PC-9 (cell line): Measurements from ENCODE around the gene EIF3I. TPM values are rescaled to one million over a fixed set of nuclear protein-coding genes. Genes with fewer than 3 reads are reported as not detected.

ENCODE experiments used
- BruUV-seq: library from RNA; stranded (reverse); fragments of 400-500 nt; replicated peaks from 2 replicates; lab custom pipeline; 2021; lab: Mats Ljungman, UMichigan
- CTCF ChIA-PET: fragments of 300-600 bp; sonication (Branson Sonifier 250); formaldehyde crosslinking; loops from one replicate; lab custom pipeline; 2022; ENCODE audit warnings: antibody characterized with exemption; lab: Charles Lee
- POLR2A ChIA-PET: fragments of 300-600 bp; sonication (Branson Sonifier 250); formaldehyde crosslinking; loops from one replicate; lab custom pipeline; 2022; ENCODE audit warnings: antibody characterized with exemption; ENCODE audit not compliant: unreplicated experiment; lab: Charles Lee
- DNase-seq, 2 experiments: peaks; one replicate each; pipeline versions ENCODE4 v3.0.0 to v3.0.0-alpha.2; 2015 to 2022; ENCODE audit warnings: mixed read lengths in 1 of 2
- H2AFZ ChIP-seq: fragments of 200-600 bp; sonication (generic); 2 replicates; pipeline ENCODE4 v1.8.1; 2017; ENCODE audit warnings: antibody characterized with exemption
- H3F3A ChIP-seq: fragments of 200-600 bp; sonication (generic); 2 replicates; pipeline ENCODE4 v1.8.1; 2017; ENCODE audit warnings: antibody characterized with exemption, mild to moderate bottlenecking, low read depth; ENCODE audit not compliant: insufficient read depth
- H3K27ac ChIP-seq: fragments of 200-600 bp; sonication (generic); 2 replicates; pipeline ENCODE4 v1.6.1; 2016; ENCODE audit warnings: mixed run types
- H3K27me3 ChIP-seq: fragments of 200-600 bp; sonication (generic); 2 replicates; pipeline ENCODE4 v1.6.1; 2016; ENCODE audit warnings: low read depth, mixed run types; ENCODE audit not compliant: insufficient read depth
- H3K36me3 ChIP-seq: fragments of 200-600 bp; sonication (generic); 2 replicates; pipeline ENCODE4 v1.6.1; 2016; ENCODE audit warnings: low read depth, mixed run types
- H3K4me1 ChIP-seq: fragments of 200-600 bp; sonication (generic); replicated peaks from 2 replicates; pipeline ENCODE4 v1.6.1; 2016; ENCODE audit warnings: mixed run types; ENCODE audit not compliant: insufficient read depth
- H3K4me2 ChIP-seq: fragments of 200-600 bp; sonication (generic); 2 replicates; pipeline ENCODE4 v1.6.1; 2017; ENCODE audit warnings: mixed run types
- H3K4me3 ChIP-seq: fragments of 200-600 bp; sonication (generic); 2 replicates; pipeline ENCODE4 v1.6.1; 2016; ENCODE audit warnings: mixed run types
- H3K79me2 ChIP-seq: fragments of 200-600 bp; sonication (generic); 2 replicates; pipeline ENCODE4 v1.6.1; 2017; ENCODE audit warnings: low read depth, mixed run types
- H3K9me2 ChIP-seq: fragments of 200-600 bp; sonication (generic); 2 replicates; pipeline ENCODE4 v1.8.1; 2017; ENCODE audit warnings: mild to moderate bottlenecking; ENCODE audit not compliant: insufficient read depth
- H3K9me3 ChIP-seq: fragments of 200-600 bp; sonication (generic); 2 replicates; pipeline ENCODE4 v1.8.1; 2016; ENCODE audit warnings: low read depth; ENCODE audit not compliant: insufficient read depth
- H4K20me1 ChIP-seq: fragments of 200-600 bp; sonication (generic); 2 replicates; pipeline ENCODE4 v1.8.1; 2017; ENCODE audit not compliant: insufficient read depth
- EZH2 ChIP-seq: fragments of 200-600 bp; sonication (generic); IDR thresholded peaks from 2 replicates; pipeline ENCODE4 v1.8.0; 2017; ENCODE audit warnings: antibody characterized with exemption, low read depth
- intact Hi-C: fragments of 100-400 bp; cut with micrococcal nuclease; formaldehyde crosslinking; loops from one replicate; pipeline ENCODE4 v1.10.0; 2022; ENCODE audit not compliant: unreplicated experiment
- total RNA-seq: library from RNA; stranded (reverse); gene quantifications from 2 replicates; pipeline ENCODE4 v1.2.3, GENCODE V29; 2021
- TF ChIP-seq, protein P1 (sequence below): fragments of 200-600 bp; sonication (generic); conservative IDR thresholded peaks from 2 replicates; pipeline ENCODE4 v1.6.1; 2017; ENCODE audit warnings: mixed run types, antibody characterized with exemption, mild to moderate bottlenecking, moderate library complexity

EIF3I gene
- total RNA-seq, 1 experiment from 2014 or later, result 229 TPM

DNA sequence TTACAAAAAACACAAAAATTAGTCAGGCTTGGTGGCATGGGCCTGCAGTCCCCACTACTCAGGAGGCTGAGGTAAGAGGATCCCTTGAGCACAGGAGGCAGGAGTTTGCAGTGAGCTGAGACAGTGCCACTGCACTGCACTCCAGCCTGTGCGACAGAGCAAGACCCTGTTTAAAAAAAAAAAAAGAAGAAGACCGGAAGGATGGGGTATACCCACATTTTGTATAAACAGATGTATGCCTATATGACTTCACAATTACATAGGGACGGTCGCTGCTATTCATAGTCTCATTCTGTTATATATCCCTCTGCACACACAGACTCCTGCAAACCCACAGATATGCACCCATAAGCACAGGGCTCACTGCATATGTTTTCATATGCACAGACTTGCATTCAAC is 41.5 kb downstream of the EIF3I start:
- TF ChIP-seq EZH2, result no peak
- TF ChIP-seq, protein P1, sequence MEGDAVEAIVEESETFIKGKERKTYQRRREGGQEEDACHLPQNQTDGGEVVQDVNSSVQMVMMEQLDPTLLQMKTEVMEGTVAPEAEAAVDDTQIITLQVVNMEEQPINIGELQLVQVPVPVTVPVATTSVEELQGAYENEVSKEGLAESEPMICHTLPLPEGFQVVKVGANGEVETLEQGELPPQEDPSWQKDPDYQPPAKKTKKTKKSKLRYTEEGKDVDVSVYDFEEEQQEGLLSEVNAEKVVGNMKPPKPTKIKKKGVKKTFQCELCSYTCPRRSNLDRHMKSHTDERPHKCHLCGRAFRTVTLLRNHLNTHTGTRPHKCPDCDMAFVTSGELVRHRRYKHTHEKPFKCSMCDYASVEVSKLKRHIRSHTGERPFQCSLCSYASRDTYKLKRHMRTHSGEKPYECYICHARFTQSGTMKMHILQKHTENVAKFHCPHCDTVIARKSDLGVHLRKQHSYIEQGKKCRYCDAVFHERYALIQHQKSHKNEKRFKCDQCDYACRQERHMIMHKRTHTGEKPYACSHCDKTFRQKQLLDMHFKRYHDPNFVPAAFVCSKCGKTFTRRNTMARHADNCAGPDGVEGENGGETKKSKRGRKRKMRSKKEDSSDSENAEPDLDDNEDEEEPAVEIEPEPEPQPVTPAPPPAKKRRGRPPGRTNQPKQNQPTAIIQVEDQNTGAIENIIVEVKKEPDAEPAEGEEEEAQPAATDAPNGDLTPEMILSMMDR, result no peak
- BruUV-seq, result no TSS peak
- H3K9me3 ChIP-seq, result no peaks in the 10 kb centered on the region
- H3K4me3 ChIP-seq, result no peak overlapping the region
- H3K4me1 ChIP-seq, result no peaks in the 10 kb centered on the region
- no peaks in the 10 kb centered on the region for H3K9me2 ChIP-seq
- H3K36me3 ChIP-seq, result no peaks in the 10 kb centered on the region
- intact Hi-C loops, result no loop called here
- peaks cover 6% of the 10 kb centered on the region; the same call in 1 of the 2 replicates for H3F3A ChIP-seq
- no peaks in the 10 kb centered on the region for H3K79me2 ChIP-seq
- ChIA-PET CTCF (no interaction called here), POLR2A (no interaction called here)
- no peaks in the 10 kb centered on the region for H4K20me1 ChIP-seq
- H3K4me2 ChIP-seq, result no peak overlapping the region
- no peaks in the 10 kb centered on the region for H3K27me3 ChIP-seq
- no peak overlapping the region for H2AFZ ChIP-seq
- DNase-seq, result no peak
- no peak overlapping the region for H3K27ac ChIP-seq

DNA sequence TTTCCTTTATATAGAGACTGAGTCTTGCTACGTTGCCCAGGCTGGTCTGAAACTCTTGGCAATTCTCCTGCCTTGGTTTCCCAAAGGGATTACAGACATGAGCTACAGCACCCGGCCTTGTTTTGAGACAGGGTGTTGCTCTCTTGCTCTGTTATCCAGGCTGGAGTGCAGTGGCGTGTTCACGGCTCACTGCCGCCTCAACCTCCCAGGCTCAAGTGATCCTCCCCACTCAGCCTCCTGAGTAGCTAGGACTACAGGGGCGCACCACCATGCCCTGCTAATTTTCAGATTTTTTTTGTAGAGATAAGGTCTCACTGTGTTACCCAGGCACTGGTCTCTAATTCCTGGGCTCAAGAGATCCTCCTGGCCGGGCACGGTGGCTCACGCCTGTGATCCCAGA is 43.6 kb downstream of the EIF3I start:
- no peak overlapping the region for H3K27ac ChIP-seq
- H3K9me2 ChIP-seq, result no peaks in the 10 kb centered on the region
- H3K4me1 ChIP-seq, result no peaks in the 10 kb centered on the region
- CTCF ChIA-PET, result no interaction called here
- H3K4me2 ChIP-seq, result no peak overlapping the region
- TF ChIP-seq EZH2, result no peak
- TF ChIP-seq, protein P1, result no peak
- no peaks in the 10 kb centered on the region for H3K36me3 ChIP-seq
- no peak for DNase-seq
- POLR2A ChIA-PET, result no interaction called here
- H3K27me3 ChIP-seq, result no peaks in the 10 kb centered on the region
- H3K4me3 ChIP-seq, result no peak overlapping the region
- no peaks in the 10 kb centered on the region for H3K9me3 ChIP-seq
- H3K79me2 ChIP-seq, result no peaks in the 10 kb centered on the region
- H4K20me1 ChIP-seq, result no peaks in the 10 kb centered on the region
- intact Hi-C loops, result no loop called here
- BruUV-seq, result no TSS peak
- H3F3A ChIP-seq, result peaks cover 6% of the 10 kb centered on the region; the same call in 1 of the 2 replicates
- H2AFZ ChIP-seq, result no peak overlapping the region

DNA sequence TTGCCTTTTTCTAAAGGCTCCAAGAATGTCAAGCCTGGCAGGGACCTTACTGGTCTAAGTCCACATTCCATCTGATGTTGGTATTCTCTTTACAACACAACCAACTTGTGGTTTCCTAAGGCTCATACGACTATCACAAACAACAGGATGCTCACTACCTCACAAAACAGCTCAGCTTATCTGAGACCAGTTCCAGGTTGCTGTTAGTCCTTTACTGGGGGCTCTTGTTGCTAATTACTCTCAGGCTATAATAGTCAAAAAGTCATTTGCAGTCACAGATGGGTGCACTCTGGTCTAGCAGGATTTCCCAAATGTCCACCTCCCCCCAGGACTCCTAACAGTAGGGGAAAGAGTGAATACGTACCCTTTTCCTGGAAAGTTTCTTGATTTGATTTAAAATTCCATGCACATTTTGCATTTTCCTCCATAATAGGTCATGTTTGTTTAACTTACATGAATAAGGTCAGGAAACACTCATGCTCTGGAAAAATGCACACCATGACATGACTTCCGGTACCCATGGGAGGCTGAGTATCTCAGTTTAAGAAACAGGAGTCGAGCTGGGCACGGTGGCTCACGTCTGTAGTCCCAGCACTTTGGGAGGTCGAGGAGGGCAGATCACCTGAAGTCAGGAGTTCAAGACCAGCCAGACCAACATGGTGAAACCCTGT is 44.8 kb downstream of the EIF3I start:
- ChIA-PET POLR2A (no interaction called here), CTCF (no interaction called here)
- Histone ChIP-seq H2AFZ (no peak overlapping the region), H3K27me3 (no peaks in the 10 kb centered on the region), H3K27ac (no peak overlapping the region), H3F3A (peaks cover 6% of the 10 kb centered on the region; the same call in 1 of the 2 replicates), H3K4me3 (no peak overlapping the region), H3K79me2 (no peaks in the 10 kb centered on the region), H3K4me2 (no peak overlapping the region), H4K20me1 (no peaks in the 10 kb centered on the region), H3K9me2 (no peaks in the 10 kb centered on the region), H3K9me3 (no peaks in the 10 kb centered on the region), H3K36me3 (no peaks in the 10 kb centered on the region), H3K4me1 (no peaks in the 10 kb centered on the region)
- TF ChIP-seq, protein P1, result no peak
- TF ChIP-seq EZH2, result no peak
- DNase-seq, result no peak
- no TSS peak for BruUV-seq
- intact Hi-C loops, result no loop called here
